Measurements from ENCODE around the gene SLC7A4.

Gene SLC7A4

DNA sequence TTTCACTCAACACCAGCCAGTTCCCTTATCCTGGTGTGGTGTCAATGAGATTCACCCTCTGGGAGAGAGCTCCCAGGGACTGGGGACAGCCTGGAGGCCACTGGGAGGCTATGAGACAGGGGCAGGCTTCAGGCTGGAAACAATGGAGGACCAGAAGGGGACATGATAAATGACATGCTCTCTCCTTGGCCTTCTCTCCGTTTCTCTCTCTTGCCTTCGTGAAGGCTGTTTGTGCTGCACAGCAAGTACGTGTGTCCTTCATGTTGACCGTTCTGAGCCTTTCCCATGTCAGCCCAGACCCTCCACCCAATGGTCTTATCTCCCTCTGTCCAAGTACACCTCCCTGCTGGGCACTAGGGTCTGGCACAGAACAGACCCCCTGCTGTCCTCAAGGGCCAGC, 51.8 kb downstream of the SLC7A4 start:
- DNase-seq = no peak

DNA sequence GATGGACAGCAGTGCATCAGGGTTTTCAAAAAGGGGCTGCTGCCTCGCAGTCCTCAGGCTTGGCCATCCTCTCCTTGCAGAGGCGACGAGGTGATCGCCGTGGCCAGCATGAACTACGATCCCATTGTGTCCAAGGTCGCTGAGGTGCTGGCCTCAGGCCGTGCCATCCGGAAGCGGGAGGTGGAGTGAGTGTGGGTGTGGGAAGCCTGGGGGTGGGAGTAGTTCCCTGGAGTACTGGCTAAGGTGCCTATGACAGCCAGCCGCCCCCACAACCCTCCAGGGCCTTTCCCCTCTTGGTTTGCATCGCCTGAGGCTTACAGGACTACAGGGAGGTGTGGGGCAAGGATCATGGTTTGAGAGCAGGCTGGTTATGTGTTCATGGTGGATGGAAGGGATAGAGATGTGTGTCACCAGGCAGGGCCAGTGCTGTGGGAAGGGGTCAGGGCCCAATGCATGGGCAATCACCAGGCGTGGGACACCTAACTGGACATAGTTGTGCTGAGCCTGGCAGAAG, 52.4 kb downstream of the SLC7A4 start:
- no peak for DNase-seq

DNA sequence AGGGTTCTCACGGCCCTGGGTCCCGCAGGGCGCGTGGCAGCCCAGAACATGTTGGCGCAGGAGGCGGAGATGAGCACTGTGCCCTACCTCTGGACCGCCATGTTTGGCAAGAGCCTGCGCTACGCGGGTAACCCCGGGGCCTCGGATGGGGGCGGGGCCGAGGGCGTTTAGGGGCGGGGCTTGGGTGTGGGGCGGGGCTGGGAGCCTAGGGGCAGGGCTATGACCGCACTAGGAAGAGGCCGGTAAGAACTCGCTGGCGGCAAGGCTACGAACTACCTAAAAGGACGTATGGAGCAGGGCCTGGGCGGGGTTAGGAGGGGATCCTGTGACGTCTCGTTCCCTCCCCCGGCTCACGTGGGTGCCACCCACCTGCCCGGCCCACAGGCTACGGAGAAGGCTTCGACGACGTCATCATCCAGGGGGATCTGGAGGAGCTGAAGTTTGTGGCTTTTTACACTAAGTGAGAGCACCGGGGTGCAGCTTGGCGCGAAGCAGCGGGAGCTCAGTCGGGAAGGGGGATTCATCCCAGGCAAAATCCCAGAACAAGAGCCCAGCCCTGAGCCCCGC, 53.0 kb downstream of the SLC7A4 start:
- peak; percentile 23 for DNase-seq
